NB4 (cell line): ENCODE results near the gene TNKS2.

ENCODE experiments used
- DNase-seq: peaks from one replicate; pipeline ENCODE4 v3.0.0; 2010; ENCODE audit warnings: low read depth
- H3K4me3 ChIP-seq: one replicate; pipeline ENCODE4 v1.5.1; 2011; ENCODE audit warnings: mild to moderate bottlenecking, low read depth, low read length, moderate library complexity
- TF ChIP-seq, protein P1 (sequence below): IDR thresholded peaks from 2 replicates; pipeline ENCODE4 v1.6.1; 2011; ENCODE audit warnings: low read depth, low read length

The TNKS2 gene

DNA sequence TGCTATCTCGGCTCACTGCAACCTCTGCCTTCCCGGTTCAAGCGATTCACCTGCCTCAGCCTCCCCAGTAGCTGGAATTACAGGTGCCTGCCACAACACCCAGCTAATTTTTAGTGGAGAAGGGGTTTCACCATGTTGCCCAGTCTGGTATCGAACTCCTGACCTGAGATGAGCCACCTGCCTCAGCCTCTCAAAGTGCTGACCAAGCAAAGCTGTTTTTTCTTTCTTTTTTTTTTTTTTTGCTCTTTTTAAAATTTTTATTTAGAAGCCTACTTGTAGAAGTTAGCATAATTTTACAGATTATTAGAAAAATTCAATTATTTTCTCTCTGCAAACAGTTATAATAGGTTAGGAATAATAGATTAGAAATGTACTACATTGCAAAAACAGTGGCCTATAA lies 112.2 kb downstream of the TNKS2 start:
- H3K4me3 ChIP-seq, result no peak overlapping the region
- TF ChIP-seq, protein P1, sequence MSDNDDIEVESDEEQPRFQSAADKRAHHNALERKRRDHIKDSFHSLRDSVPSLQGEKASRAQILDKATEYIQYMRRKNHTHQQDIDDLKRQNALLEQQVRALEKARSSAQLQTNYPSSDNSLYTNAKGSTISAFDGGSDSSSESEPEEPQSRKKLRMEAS, result no peak
- no peak for DNase-seq
